IgD-negative memory B cell (primary cell): ENCODE measurements around the gene G0S2. TPM values are rescaled to one million over a fixed set of nuclear protein-coding genes. Genes with fewer than 3 reads are reported as not detected.
A peak's percentile ranks its signal among the peaks of the same experiment; 100 is the strongest.
"Not testable (repeated sequence)": the region's sequence is repeated elsewhere in the genome, so short reads cannot be mapped to it uniquely, and the experiment has no call there.

ENCODE experiments used
- H3K27ac Mint-ChIP-seq, 3 donors: one replicate each; pipeline ENCODE4 v1.8.0; 2020 to 2022; ENCODE audit warnings: mild to moderate bottlenecking in 3 of 3, mixed read lengths in 3 of 3, moderate library complexity in 1 of 3
- H3K27me3 Mint-ChIP-seq: one replicate; pipeline ENCODE4 v1.8.0; 2021; ENCODE audit warnings: mixed read lengths
- H3K36me3 Mint-ChIP-seq: one replicate; pipeline ENCODE4 v1.8.0; 2020; ENCODE audit warnings: mild to moderate bottlenecking, mixed read lengths
- H3K4me1 Mint-ChIP-seq, 3 donors: one replicate each; pipeline ENCODE4 v1.8.0; 2020 to 2022; ENCODE audit warnings: mixed read lengths in 3 of 3, mild to moderate bottlenecking in 1 of 3
- H3K4me3 Mint-ChIP-seq, 4 donors: one replicate each; pipeline ENCODE4 v1.8.0; 2020 to 2022; ENCODE audit warnings: mild to moderate bottlenecking in 4 of 4, mixed read lengths in 4 of 4, moderate library complexity in 3 of 4
- H3K9me3 Mint-ChIP-seq, 3 donors: one replicate each; pipeline ENCODE4 v1.8.0; 2020 to 2021; ENCODE audit warnings: mixed read lengths in 3 of 3, mild to moderate bottlenecking in 1 of 3
- polyA plus RNA-seq: library from polyadenylated mRNA; unstranded; fragments of 300-500 nt; fragmentation: Illumina TruSeq; gene quantifications from one replicate; pipeline ENCODE4 v1.2.3, GENCODE V29; 2021

G0S2 gene
- polyA plus RNA-seq, 1 donor from 2014 or later = 0.38 TPM

GRCh38 chr1:209686322-209686721, 11.1 kb downstream of the G0S2 start:
- no peaks in the 10 kb centered on the region for H3K9me3 Mint-ChIP-seq
- peak overlapping the region in 1 of 4 donors; percentile 68 for H3K4me3 Mint-ChIP-seq
- H3K4me1 Mint-ChIP-seq = peaks cover 0 to 5% (median 3%) of the 10 kb centered on the region in 3 donors
- H3K27ac Mint-ChIP-seq = peak overlapping the region in 1 of 3 donors; percentile 15
- H3K36me3 Mint-ChIP-seq = no peaks in the 10 kb centered on the region
- H3K27me3 Mint-ChIP-seq = peaks cover 6% of the 10 kb centered on the region

GRCh38 chr1:209688746-209689234, 13.6 kb downstream of the G0S2 start:
- peaks cover 0 to 6% (median 5%) of the 10 kb centered on the region in 3 donors for H3K4me1 Mint-ChIP-seq
- no peak overlapping the region for H3K27ac Mint-ChIP-seq
- no peaks in the 10 kb centered on the region for H3K36me3 Mint-ChIP-seq
- no peaks in the 10 kb centered on the region for H3K9me3 Mint-ChIP-seq
- H3K27me3 Mint-ChIP-seq = peaks cover 6% of the 10 kb centered on the region
- H3K4me3 Mint-ChIP-seq = no peak overlapping the region

- Mint-ChIP-seq H3K27me3 (peaks cover 4% of the 10 kb centered on the region), H3K4me3 (peak overlapping the region in 1 of 4 donors; percentile 30), H3K27ac (no peak overlapping the region)
Observed at GRCh38 chr1:209689477-209689876, 14.3 kb downstream of the G0S2 start.

GRCh38 chr1:209691237-209691636, 16.0 kb downstream of the G0S2 start:
- peaks cover 0 to 3% (median 2%) of the 10 kb centered on the region in 3 donors for H3K4me1 Mint-ChIP-seq
- H3K27me3 Mint-ChIP-seq = peaks cover 8% of the 10 kb centered on the region
- H3K36me3 Mint-ChIP-seq = no peaks in the 10 kb centered on the region
- H3K27ac Mint-ChIP-seq = no peak overlapping the region
- H3K4me3 Mint-ChIP-seq = no peak overlapping the region
- H3K9me3 Mint-ChIP-seq = no peaks in the 10 kb centered on the region

More at GRCh38 chr1:209689477-209689876, 14.3 kb downstream of the G0S2 start:
- Mint-ChIP-seq H3K36me3 (no peaks in the 10 kb centered on the region), H3K4me1 (peaks cover 0 to 6% (median 5%) of the 10 kb centered on the region in 3 donors), H3K9me3 (no peaks in the 10 kb centered on the region)

GRCh38 chr1:209692296-209692695, 17.1 kb downstream of the G0S2 start:
- Mint-ChIP-seq H3K4me3 (no peak overlapping the region), H3K27ac (peak overlapping the region in 1 of 3 donors; percentile 14)

GRCh38 chr1:209692745-209693504, 17.7 kb downstream of the G0S2 start:
- Mint-ChIP-seq H3K4me1 (peaks cover 0 to 3% (median 1%) of the 10 kb centered on the region in 3 donors), H3K36me3 (no peaks in the 10 kb centered on the region), H3K27ac (no peak overlapping the region), H3K9me3 (no peaks in the 10 kb centered on the region), H3K4me3 (no peak overlapping the region), H3K27me3 (peaks cover 6% of the 10 kb centered on the region)

More at GRCh38 chr1:209692296-209692695, 17.1 kb downstream of the G0S2 start:
- H3K4me1 Mint-ChIP-seq = peaks cover 0 to 3% (median 1%) of the 10 kb centered on the region in 3 donors
- H3K27me3 Mint-ChIP-seq = peaks cover 6% of the 10 kb centered on the region
- H3K9me3 Mint-ChIP-seq = no peaks in the 10 kb centered on the region
- H3K36me3 Mint-ChIP-seq = no peaks in the 10 kb centered on the region

- Mint-ChIP-seq H3K4me1 (peaks cover 0 to 3% (median 1%) of the 10 kb centered on the region in 3 donors), H3K4me3 (no peak overlapping the region), H3K9me3 (peaks cover 0 to 5% (median 5%) of the 10 kb centered on the region in 3 donors), H3K36me3 (peaks cover 2% of the 10 kb centered on the region), H3K27me3 (peaks cover 9% of the 10 kb centered on the region), H3K27ac (no peak overlapping the region)
Observed at GRCh38 chr1:209696673-209697072, 21.5 kb downstream of the G0S2 start.

GRCh38 chr1:209697126-209697525, 21.9 kb downstream of the G0S2 start:
- Mint-ChIP-seq H3K27ac (peak overlapping the region in 1 of 3 donors; percentile 24), H3K4me1 (peaks cover 0 to 3% (median 1%) of the 10 kb centered on the region in 3 donors), H3K4me3 (no peak overlapping the region), H3K27me3 (peaks cover 9% of the 10 kb centered on the region), H3K36me3 (peaks cover 3% of the 10 kb centered on the region), H3K9me3 (peaks cover 0 to 6% (median 5%) of the 10 kb centered on the region in 3 donors)

- not testable (repeated sequence) for H3K27me3 Mint-ChIP-seq, H3K4me1 Mint-ChIP-seq, H3K27ac Mint-ChIP-seq
Observed at GRCh38 chr1:209700686-209701085, 25.5 kb downstream of the G0S2 start.

GRCh38 chr1:209702832-209703231, 27.6 kb downstream of the G0S2 start:
- Mint-ChIP-seq H3K27me3 (peaks cover 3% of the 10 kb centered on the region), H3K27ac (no peak overlapping the region), H3K9me3 (peaks cover 0 to 6% (median 5%) of the 10 kb centered on the region in 3 donors), H3K36me3 (peaks cover 3% of the 10 kb centered on the region), H3K4me1 (peaks cover 5 to 7% (median 6%) of the 10 kb centered on the region in 3 donors), H3K4me3 (no peak overlapping the region)

More at GRCh38 chr1:209700686-209701085, 25.5 kb downstream of the G0S2 start:
- not testable (repeated sequence) for H3K9me3 Mint-ChIP-seq, H3K4me3 Mint-ChIP-seq, H3K36me3 Mint-ChIP-seq

- peaks cover 3% of the 10 kb centered on the region for H3K36me3 Mint-ChIP-seq
Observed at GRCh38 chr1:209703834-209704504, 28.8 kb downstream of the G0S2 start.

GRCh38 chr1:209704584-209704983, 29.4 kb downstream of the G0S2 start, which contains the start of gene HSD11B1:
TSS of gene HSD11B1 (plus strand) at chr1:209704846. CDS start at chr1:209704943, 97 bp downstream.
- Mint-ChIP-seq H3K36me3 (peaks cover 3% of the 10 kb centered on the region), H3K27ac (no peak within 1 kb of the TSS), H3K4me3 (peak within 1 kb of the TSS in 1 of 4 donors; percentile 49), H3K9me3 (peaks cover 0 to 6% (median 5%) of the 10 kb centered on the region in 3 donors), H3K27me3 (no peaks in the 10 kb centered on the region), H3K4me1 (peaks cover 5 to 7% (median 6%) of the 10 kb centered on the region in 3 donors)

More at GRCh38 chr1:209703834-209704504, 28.8 kb downstream of the G0S2 start:
- peaks cover 5 to 7% (median 6%) of the 10 kb centered on the region in 3 donors for H3K4me1 Mint-ChIP-seq
- peak overlapping the region in 1 of 4 donors; percentile 49 for H3K4me3 Mint-ChIP-seq
- H3K9me3 Mint-ChIP-seq = peaks cover 0 to 6% (median 5%) of the 10 kb centered on the region in 3 donors
- H3K27me3 Mint-ChIP-seq = no peaks in the 10 kb centered on the region
- H3K27ac Mint-ChIP-seq = no peak overlapping the region

- Mint-ChIP-seq H3K27me3 (no peaks in the 10 kb centered on the region), H3K27ac (no peak overlapping the region), H3K4me1 (peaks cover 6 to 8% (median 7%) of the 10 kb centered on the region in 3 donors), H3K36me3 (peaks cover 3% of the 10 kb centered on the region), H3K9me3 (peaks cover 0 to 6% (median 5%) of the 10 kb centered on the region in 3 donors), H3K4me3 (no peak overlapping the region)
Observed at GRCh38 chr1:209705033-209705598, 29.9 kb downstream of the G0S2 start.

- peaks cover 0 to 1% (median 0%) of the 10 kb centered on the region in 3 donors for H3K9me3 Mint-ChIP-seq
- H3K36me3 Mint-ChIP-seq = peaks cover 1% of the 10 kb centered on the region
- H3K4me1 Mint-ChIP-seq = peaks cover 6 to 10% (median 7%) of the 10 kb centered on the region in 3 donors
- H3K4me3 Mint-ChIP-seq = no peak overlapping the region
- no peaks in the 10 kb centered on the region for H3K27me3 Mint-ChIP-seq
- H3K27ac Mint-ChIP-seq = no peak overlapping the region
Observed at GRCh38 chr1:209706622-209707021, 31.4 kb downstream of the G0S2 start.
